GM23248 (cell line): Measurements from ENCODE around the gene WDFY1.

Source experiments
- EZH2 ChIP-seq: fragments of 200-600 bp; sonication (generic); IDR thresholded peaks from 2 replicates; pipeline ENCODE4 v1.6.1; 2018; ENCODE audit warnings: antibody characterized with exemption, mild to moderate bottlenecking; ENCODE audit not compliant: insufficient read depth, poor library complexity, severe bottlenecking
- EZH2phosphoT487 ChIP-seq: fragments of 200-600 bp; sonication (generic); IDR thresholded peaks from 2 replicates; pipeline ENCODE4 v1.6.1; 2018; ENCODE audit warnings: antibody characterized with exemption, moderate library complexity, mild to moderate bottlenecking, low read depth; ENCODE audit not compliant: insufficient read depth

GRCh38 chr2:223914324-223914723, 30.8 kb downstream of the WDFY1 start:
- no peak for TF ChIP-seq EZH2phosphoT487
- no peak for TF ChIP-seq EZH2
